HUES64 (cell line): ENCODE data around the gene LMBR1L.
A peak's percentile ranks its signal among the peaks of the same experiment; 100 is the strongest.

ENCODE experiments used
- H3K27ac ChIP-seq: 2 replicates; pipeline ENCODE4 v1.7.0; 2013; ENCODE audit warnings: low read depth, low read length, inconsistent platforms
- H3K27me3 ChIP-seq: 2 replicates; pipeline ENCODE4 v1.6.1; 2013; ENCODE audit warnings: mild to moderate bottlenecking, low read length; ENCODE audit not compliant: insufficient read depth
- H3K36me3 ChIP-seq: 2 replicates; pipeline ENCODE4 v1.6.1; 2013; ENCODE audit warnings: mild to moderate bottlenecking, low read length; ENCODE audit not compliant: insufficient read depth
- H3K4me1 ChIP-seq: 2 replicates; pipeline ENCODE4 v1.6.1; 2013; ENCODE audit warnings: mild to moderate bottlenecking, low read length, moderate library complexity; ENCODE audit not compliant: insufficient read depth
- H3K4me3 ChIP-seq: 2 replicates; pipeline ENCODE4 v1.5.1; 2013; ENCODE audit warnings: mild to moderate bottlenecking, low read length, moderate library complexity
- H3K9ac ChIP-seq: 2 replicates; pipeline ENCODE4 v1.6.1; 2013; ENCODE audit warnings: mild to moderate bottlenecking, low read depth, low read length
- H3K9me3 ChIP-seq: 2 replicates; pipeline ENCODE4 v1.6.1; 2013; ENCODE audit warnings: low read depth, low read length; ENCODE audit not compliant: insufficient read depth
- WGBS: fragments of 150-250, 120-280 bp; methylation state at CpG from one replicate; pipeline ENCODE4 v1.1.7; 2013; ENCODE audit warnings: missing lambda C conversion rate; 5-methylcytosine and 5-hydroxymethylcytosine counted together

The LMBR1L gene

GRCh38 chr12:49059299-49060171 lies 51.1 kb downstream of the LMBR1L start:
- Histone ChIP-seq H3K4me1 (peaks cover 29% of the 10 kb centered on the region), H3K4me3 (peak overlapping the region; percentile 84), H3K36me3 (peaks cover 12% of the 10 kb centered on the region), H3K27ac (peak overlapping the region; percentile 98), H3K9ac (peak overlapping the region; percentile 99), H3K27me3 (no peaks in the 10 kb centered on the region), H3K9me3 (no peaks in the 10 kb centered on the region)
- under 1% methylated on average over 70 of the region's 70 CpGs for WGBS

DNA sequence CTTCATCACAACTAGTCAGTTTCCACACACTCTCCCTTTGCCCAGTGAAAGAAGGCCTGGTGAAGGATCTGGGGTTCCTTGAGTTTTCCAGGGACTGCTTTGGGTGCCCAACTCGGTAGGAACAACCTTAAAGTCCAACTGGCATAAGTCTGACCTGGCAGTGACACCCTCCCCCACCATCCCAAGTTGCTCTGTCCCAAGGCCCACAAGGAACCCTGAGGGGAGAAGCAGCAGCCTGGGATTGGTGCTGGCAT lies 51.7 kb downstream of the LMBR1L start:
- Histone ChIP-seq H3K27ac (no peak overlapping the region), H3K9ac (peak overlapping the region; percentile 99), H3K4me3 (peak overlapping the region; percentile 84), H3K27me3 (no peaks in the 10 kb centered on the region), H3K9me3 (no peaks in the 10 kb centered on the region), H3K4me1 (peaks cover 29% of the 10 kb centered on the region), H3K36me3 (peaks cover 17% of the 10 kb centered on the region)
- 0% methylated on average over 1 of the region's 1 CpG for WGBS

DNA sequence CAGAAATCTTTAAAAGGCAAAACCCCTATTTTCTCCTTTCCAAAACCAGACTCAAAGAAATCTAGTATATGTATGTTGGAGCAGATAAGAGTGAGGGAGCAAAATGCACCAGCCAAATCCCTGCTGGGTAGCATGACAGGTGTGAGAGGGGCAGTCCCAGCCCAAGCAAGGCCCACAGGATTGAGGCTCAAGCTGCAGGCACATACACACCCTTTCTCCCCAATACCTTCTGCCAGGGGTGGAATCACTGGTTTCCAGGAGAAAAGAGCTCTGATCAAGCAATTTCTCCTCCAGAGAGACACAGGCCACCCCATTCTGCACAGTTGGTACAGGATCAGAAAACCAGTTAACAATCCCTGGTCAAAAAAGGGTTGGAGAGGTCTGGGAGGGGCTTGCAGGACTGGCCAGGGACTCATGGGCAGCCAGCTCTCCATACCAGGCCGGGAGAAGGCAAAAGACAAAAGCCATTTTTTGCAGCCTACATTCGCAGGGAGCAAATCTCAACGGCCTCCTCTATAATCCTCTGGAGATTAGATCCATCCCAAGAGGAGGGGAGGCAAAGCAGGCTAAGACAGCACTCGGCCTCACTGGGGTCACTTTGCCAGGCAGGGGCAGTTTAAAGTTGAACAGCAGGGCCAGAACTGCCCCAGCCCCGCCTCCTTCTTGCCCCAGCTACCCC lies 52.1 kb downstream of the LMBR1L start:
- Histone ChIP-seq H3K4me1 (peaks cover 29% of the 10 kb centered on the region), H3K4me3 (peak overlapping the region; percentile 84), H3K9me3 (no peaks in the 10 kb centered on the region), H3K27me3 (no peaks in the 10 kb centered on the region), H3K36me3 (peaks cover 22% of the 10 kb centered on the region), H3K27ac (no peak overlapping the region), H3K9ac (peak overlapping the region; percentile 99)
- WGBS: 22% methylated on average over 5 of the region's 5 CpGs

DNA sequence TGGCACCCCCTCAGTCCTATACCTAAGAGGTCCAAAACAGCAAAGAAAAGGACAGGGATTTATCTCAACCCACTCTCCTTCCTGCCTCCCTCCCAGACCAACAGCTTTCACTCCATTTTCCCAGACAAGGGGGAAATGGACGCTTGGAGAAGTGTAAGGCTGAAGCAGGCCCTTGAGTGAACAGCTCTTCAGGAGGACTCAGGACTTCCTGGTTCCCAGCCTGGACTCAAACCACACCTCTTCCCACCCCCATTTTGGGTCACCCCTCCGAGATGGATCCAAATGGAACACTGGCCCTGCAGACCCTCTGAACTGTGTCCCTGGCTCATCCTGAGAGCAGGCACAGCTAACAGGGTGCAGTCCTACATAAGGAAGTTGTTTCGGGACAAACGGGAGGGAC lies 52.8 kb downstream of the LMBR1L start:
- Histone ChIP-seq H3K36me3 (peaks cover 28% of the 10 kb centered on the region), H3K4me1 (peaks cover 29% of the 10 kb centered on the region), H3K4me3 (peak overlapping the region; percentile 84), H3K9ac (peak overlapping the region; percentile 6; the same call in 1 of the 2 replicates), H3K27me3 (no peaks in the 10 kb centered on the region), H3K27ac (no peak overlapping the region), H3K9me3 (no peaks in the 10 kb centered on the region)
- WGBS: 50% methylated on average over 4 of the region's 4 CpGs

DNA sequence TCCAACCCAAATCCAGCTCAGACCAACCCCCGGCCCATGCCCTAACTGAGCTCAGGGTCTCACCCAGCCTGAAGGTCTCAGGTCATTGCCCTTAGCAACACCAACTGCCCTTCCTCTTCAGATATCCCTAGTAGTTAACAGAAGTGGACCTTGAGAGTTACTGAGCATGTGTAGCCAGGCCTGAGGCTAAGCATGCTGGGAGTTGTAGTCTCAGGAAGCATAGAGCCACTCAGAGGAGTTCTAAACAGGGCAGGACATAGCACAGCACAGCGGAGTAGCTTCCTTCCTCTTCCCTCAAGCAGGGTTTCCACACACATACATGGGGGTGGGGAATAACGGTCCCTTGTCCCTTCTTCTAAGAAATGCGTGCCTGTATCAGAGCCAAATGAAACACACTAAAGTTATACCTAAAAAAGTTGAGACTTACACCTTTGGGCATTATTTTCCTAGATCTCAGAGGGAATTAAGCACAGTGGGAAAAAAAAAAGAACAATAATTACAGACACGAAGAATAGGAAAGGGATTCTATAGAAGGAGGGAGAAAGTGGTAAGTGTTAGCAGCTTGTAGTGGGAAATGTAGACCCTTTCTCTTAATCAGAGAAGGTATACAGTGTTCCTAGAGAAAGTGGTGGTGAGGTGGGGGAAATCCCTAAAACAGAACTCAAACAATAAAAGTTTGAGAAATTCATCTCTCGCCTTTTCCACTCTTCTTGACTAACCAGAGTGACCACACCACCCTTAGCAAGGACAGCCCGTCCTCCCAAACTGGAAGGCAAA lies 54.5 kb downstream of the LMBR1L start:
- Histone ChIP-seq H3K27me3 (no peaks in the 10 kb centered on the region), H3K36me3 (peaks cover 46% of the 10 kb centered on the region), H3K27ac (no peak overlapping the region), H3K4me3 (peak overlapping the region; percentile 10; the same call in 1 of the 2 replicates), H3K9me3 (no peaks in the 10 kb centered on the region), H3K9ac (no peak overlapping the region), H3K4me1 (peaks cover 24% of the 10 kb centered on the region)
- 64% methylated on average over 7 of the region's 7 CpGs for WGBS

DNA sequence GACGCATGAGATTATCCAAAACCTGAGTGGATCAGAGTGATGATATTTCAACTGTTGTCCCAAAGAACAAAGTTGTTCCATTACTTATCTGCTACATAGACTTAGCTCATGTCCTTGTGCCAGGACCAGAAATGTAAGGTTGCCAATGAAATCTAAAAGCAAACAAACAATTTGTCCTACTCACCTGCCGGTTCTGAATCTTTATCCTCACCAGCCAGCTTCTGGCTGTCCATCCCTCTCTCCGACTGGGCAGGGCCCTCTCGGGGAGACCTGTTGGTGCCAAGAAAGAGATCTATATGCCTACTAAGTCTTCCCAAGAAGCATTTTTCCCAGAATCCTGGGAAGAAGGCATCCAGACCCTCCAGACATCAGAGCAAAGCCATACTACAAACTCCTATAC lies 55.6 kb downstream of the LMBR1L start:
- H3K27ac ChIP-seq: no peak overlapping the region

GRCh38 chr12:49054524-49054923 lies 56.1 kb downstream of the LMBR1L start:
- Histone ChIP-seq H3K4me1 (peaks cover 24% of the 10 kb centered on the region), H3K36me3 (peaks cover 62% of the 10 kb centered on the region), H3K27ac (no peak overlapping the region), H3K9me3 (no peaks in the 10 kb centered on the region), H3K27me3 (no peaks in the 10 kb centered on the region), H3K4me3 (no peak overlapping the region), H3K9ac (no peak overlapping the region)
- WGBS: 96% methylated on average over 10 of the region's 10 CpGs

More for the DNA sequence above, 55.6 kb downstream of the LMBR1L start:
- Histone ChIP-seq H3K9ac (no peak overlapping the region), H3K4me3 (no peak overlapping the region), H3K36me3 (peaks cover 56% of the 10 kb centered on the region), H3K27me3 (no peaks in the 10 kb centered on the region), H3K9me3 (no peaks in the 10 kb centered on the region), H3K4me1 (peaks cover 24% of the 10 kb centered on the region)
- WGBS: 99% methylated on average over 4 of the region's 4 CpGs

DNA sequence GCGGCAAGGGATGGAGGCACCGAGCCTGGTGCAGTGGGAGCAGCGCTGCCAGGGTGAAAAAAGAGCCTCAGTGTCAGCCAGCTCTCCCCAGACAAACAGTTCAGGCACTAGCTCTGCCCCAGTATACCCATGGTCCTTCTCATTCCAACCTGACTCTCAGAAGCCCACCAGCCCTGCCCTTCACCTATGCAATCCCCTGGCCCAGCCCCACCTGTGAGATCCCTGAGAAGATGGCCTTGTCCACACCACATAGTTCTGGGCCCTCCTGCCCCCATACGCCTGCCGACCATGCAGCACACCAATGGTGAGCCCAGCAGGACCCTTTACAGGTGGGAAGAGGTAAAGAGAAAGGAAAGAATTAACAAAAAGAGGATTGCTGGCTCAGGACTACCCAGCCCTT lies 56.6 kb downstream of the LMBR1L start:
- 94% methylated on average over 5 of the region's 5 CpGs for WGBS
- Histone ChIP-seq H3K9me3 (no peaks in the 10 kb centered on the region), H3K4me1 (peaks cover 24% of the 10 kb centered on the region), H3K36me3 (peaks cover 66% of the 10 kb centered on the region), H3K9ac (no peak overlapping the region), H3K4me3 (no peak overlapping the region), H3K27ac (no peak overlapping the region), H3K27me3 (no peaks in the 10 kb centered on the region)

GRCh38 chr12:49052451-49053208 lies 58.0 kb downstream of the LMBR1L start:
- Histone ChIP-seq H3K27ac (no peak overlapping the region), H3K27me3 (no peaks in the 10 kb centered on the region), H3K36me3 (peaks cover 81% of the 10 kb centered on the region), H3K4me1 (peaks cover 15% of the 10 kb centered on the region), H3K9ac (no peak overlapping the region), H3K4me3 (no peak overlapping the region), H3K9me3 (no peaks in the 10 kb centered on the region)
- 96% methylated on average over 16 of the region's 16 CpGs for WGBS

DNA sequence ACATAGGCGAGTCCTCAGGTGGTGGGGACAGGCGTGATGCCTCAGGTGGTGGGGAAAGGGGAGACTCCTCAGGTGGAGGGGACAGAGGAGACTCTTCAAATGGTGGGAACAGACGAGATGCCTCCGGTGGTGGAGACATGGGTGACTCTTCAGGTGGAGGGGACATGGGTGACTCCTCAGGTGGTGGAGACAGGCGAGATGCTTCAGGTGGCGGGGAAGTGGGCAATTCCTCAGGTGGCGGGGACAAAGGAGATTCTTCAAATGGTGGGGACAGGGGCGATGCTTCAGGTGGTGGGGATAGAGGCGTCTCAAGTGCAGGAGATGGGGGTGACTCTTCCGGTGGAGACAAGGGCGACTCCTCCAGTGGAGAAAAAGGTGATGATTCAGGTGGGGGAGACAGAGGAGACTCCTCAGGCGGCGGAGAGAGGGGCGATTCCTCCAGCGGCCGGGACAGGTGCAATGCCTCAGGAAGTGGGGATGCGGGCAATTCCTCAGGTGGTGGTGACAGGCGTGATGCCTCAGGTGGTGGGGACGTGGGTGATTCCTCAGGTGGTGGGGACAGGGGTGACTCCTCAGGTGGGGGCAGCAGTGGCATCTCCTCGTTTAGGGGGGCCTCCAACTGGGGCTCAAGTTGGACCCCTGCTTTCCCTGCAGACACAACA lies 58.7 kb downstream of the LMBR1L start:
- peaks cover 9% of the 10 kb centered on the region for H3K4me1 ChIP-seq
- no peak overlapping the region for H3K4me3 ChIP-seq
- no peak overlapping the region for H3K27ac ChIP-seq
- WGBS: 94% methylated on average over 20 of the region's 20 CpGs
- H3K9me3 ChIP-seq: no peaks in the 10 kb centered on the region
- H3K27me3 ChIP-seq: no peaks in the 10 kb centered on the region
- H3K36me3 ChIP-seq: peaks cover 87% of the 10 kb centered on the region
- no peak overlapping the region for H3K9ac ChIP-seq
